Ishikawa (cell line): ENCODE measurements around the gene NTNG2.

Experiments used
- CEBPB ChIP-seq: IDR thresholded peaks from 2 replicates; pipeline ENCODE4 v1.6.1; 2012
- CREB1 ChIP-seq: IDR thresholded peaks from 2 replicates; pipeline ENCODE4 v1.6.1; 2012; ENCODE audit warnings: low read depth
- EGR1 ChIP-seq: IDR thresholded peaks from 2 replicates; pipeline ENCODE4 v1.6.1; 2012
- EP300 ChIP-seq: IDR thresholded peaks from 2 replicates; pipeline ENCODE4 v1.6.1; 2012; ENCODE audit warnings: borderline replicate concordance
- FOXM1 ChIP-seq: IDR thresholded peaks from 2 replicates; pipeline ENCODE4 v1.6.1; 2012; ENCODE audit warnings: low read depth, borderline replicate concordance
- NFIC ChIP-seq: IDR thresholded peaks from 2 replicates; pipeline ENCODE4 v1.6.1; 2012
- RAD21 ChIP-seq: IDR thresholded peaks from 2 replicates; pipeline ENCODE4 v1.6.1; 2012; ENCODE audit warnings: low read depth
- TAF1 ChIP-seq: IDR thresholded peaks from 2 replicates; pipeline ENCODE4 v1.6.1; 2012; ENCODE audit warnings: low read depth, mild to moderate bottlenecking
- TCF12 ChIP-seq: IDR thresholded peaks from 2 replicates; pipeline ENCODE4 v1.6.1; 2012; ENCODE audit warnings: low read depth
- TEAD4 ChIP-seq: IDR thresholded peaks from 2 replicates; pipeline ENCODE4 v1.6.1; 2012
- YY1 ChIP-seq: IDR thresholded peaks from 2 replicates; pipeline ENCODE4 v1.6.1; 2012; ENCODE audit warnings: low read depth
- ZBTB7A ChIP-seq: IDR thresholded peaks from 2 replicates; pipeline ENCODE4 v1.6.1; 2012; ENCODE audit warnings: low read depth
- TF ChIP-seq, protein P1 (sequence below): IDR thresholded peaks from 2 replicates; pipeline ENCODE4 v1.6.1; 2012
- TF ChIP-seq, protein P2 (sequence below): IDR thresholded peaks from 2 replicates; pipeline ENCODE4 v1.6.1; 2012
- TF ChIP-seq, protein P3 (sequence below): IDR thresholded peaks from 2 replicates; pipeline ENCODE4 v1.6.1; 2012; ENCODE audit warnings: low read depth, mild to moderate bottlenecking

Gene NTNG2

DNA sequence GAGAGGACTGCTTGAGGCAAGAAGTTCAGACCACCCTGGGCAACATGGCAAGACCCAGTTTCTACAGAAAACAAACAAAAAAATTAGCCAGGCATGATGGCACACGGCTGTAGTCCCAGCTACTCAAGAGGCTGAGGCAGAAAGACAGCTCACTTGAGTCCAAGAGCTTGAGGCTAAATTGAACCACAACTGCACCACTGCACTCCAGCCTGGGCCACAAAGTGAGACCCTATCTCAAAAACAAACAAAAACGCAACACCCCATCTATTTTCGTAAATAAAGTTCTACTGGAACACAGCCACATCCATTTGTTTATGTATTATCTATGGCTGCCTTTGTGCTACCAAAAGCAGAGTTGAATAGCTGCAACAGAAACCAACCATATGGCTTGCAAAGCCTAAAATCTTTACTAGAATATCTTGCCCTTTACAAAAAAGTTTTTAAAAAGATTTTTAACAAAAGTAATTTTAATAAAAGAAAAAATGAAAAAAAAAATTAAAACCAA is 125.5 kb downstream of the NTNG2 start:
- TF ChIP-seq YY1 (no peak), FOXM1 (no peak), TCF12 (no peak), EGR1 (no peak), TEAD4 (no peak), EP300 (no peak)
- TF ChIP-seq, protein P1, sequence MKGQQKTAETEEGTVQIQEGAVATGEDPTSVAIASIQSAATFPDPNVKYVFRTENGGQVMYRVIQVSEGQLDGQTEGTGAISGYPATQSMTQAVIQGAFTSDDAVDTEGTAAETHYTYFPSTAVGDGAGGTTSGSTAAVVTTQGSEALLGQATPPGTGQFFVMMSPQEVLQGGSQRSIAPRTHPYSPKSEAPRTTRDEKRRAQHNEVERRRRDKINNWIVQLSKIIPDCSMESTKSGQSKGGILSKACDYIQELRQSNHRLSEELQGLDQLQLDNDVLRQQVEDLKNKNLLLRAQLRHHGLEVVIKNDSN, result no peak
- TF ChIP-seq, protein P2, sequence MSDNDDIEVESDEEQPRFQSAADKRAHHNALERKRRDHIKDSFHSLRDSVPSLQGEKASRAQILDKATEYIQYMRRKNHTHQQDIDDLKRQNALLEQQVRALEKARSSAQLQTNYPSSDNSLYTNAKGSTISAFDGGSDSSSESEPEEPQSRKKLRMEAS, result no peak

DNA sequence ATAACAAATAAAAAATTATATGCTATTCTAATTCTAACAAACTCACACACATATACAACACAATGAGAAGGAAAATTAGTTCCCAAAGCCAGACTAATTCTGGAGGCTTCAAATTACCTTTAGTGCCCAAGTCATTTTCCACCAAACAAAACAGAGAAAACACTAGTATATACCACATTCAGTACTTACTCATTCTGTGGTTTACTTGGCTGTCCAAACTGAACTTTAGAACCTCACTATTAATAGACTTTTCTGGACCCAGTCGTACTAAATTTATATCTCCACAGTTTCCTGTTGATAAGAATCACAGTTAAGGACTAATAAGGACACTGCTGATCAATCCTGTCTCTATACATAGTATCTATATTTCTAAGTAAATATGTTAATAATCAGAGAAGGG is 126.5 kb downstream of the NTNG2 start:
- TF ChIP-seq YY1, result no peak
- no peak for TF ChIP-seq TAF1
- no peak for TF ChIP-seq CEBPB
- no peak for TF ChIP-seq EP300
- no peak for TF ChIP-seq TCF12
- no peak for TF ChIP-seq NFIC
- no peak for TF ChIP-seq RAD21
- no peak for TF ChIP-seq ZBTB7A
- TF ChIP-seq, protein P2, result no peak
- TF ChIP-seq, protein P1, result no peak
- TF ChIP-seq, protein P3, sequence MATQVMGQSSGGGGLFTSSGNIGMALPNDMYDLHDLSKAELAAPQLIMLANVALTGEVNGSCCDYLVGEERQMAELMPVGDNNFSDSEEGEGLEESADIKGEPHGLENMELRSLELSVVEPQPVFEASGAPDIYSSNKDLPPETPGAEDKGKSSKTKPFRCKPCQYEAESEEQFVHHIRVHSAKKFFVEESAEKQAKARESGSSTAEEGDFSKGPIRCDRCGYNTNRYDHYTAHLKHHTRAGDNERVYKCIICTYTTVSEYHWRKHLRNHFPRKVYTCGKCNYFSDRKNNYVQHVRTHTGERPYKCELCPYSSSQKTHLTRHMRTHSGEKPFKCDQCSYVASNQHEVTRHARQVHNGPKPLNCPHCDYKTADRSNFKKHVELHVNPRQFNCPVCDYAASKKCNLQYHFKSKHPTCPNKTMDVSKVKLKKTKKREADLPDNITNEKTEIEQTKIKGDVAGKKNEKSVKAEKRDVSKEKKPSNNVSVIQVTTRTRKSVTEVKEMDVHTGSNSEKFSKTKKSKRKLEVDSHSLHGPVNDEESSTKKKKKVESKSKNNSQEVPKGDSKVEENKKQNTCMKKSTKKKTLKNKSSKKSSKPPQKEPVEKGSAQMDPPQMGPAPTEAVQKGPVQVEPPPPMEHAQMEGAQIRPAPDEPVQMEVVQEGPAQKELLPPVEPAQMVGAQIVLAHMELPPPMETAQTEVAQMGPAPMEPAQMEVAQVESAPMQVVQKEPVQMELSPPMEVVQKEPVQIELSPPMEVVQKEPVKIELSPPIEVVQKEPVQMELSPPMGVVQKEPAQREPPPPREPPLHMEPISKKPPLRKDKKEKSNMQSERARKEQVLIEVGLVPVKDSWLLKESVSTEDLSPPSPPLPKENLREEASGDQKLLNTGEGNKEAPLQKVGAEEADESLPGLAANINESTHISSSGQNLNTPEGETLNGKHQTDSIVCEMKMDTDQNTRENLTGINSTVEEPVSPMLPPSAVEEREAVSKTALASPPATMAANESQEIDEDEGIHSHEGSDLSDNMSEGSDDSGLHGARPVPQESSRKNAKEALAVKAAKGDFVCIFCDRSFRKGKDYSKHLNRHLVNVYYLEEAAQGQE, result no peak
- TF ChIP-seq EGR1, result no peak
- TF ChIP-seq FOXM1, result no peak
- no peak for TF ChIP-seq CREB1
- no peak for TF ChIP-seq TEAD4

DNA sequence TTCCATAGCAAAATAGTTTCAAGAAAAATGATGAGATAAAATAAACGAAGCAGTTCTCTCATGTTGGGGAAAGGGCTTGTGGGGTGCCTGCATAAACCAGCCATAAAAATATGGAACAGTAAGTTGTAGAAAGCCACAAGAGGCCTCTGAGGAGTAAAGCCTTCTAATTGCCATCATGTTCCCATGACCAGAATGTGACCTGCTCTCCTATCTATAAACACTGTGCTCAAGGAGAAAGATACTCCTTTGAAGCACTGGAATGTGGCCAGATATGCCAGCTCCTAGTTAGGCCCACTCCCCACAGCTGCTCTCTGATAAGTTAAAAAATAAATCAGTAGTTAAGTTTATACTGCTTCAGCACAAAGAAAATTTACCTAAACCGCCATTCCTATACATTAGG is 127.1 kb downstream of the NTNG2 start:
- TF ChIP-seq TCF12 (no peak), TEAD4 (no peak), FOXM1 (no peak), ZBTB7A (no peak), CEBPB (no peak), YY1 (no peak), CREB1 (no peak), NFIC (no peak), TAF1 (no peak), EGR1 (no peak), EP300 (no peak), RAD21 (no peak)
- TF ChIP-seq, protein P2, result no peak
- TF ChIP-seq, protein P3, result no peak
- TF ChIP-seq, protein P1, result no peak

DNA sequence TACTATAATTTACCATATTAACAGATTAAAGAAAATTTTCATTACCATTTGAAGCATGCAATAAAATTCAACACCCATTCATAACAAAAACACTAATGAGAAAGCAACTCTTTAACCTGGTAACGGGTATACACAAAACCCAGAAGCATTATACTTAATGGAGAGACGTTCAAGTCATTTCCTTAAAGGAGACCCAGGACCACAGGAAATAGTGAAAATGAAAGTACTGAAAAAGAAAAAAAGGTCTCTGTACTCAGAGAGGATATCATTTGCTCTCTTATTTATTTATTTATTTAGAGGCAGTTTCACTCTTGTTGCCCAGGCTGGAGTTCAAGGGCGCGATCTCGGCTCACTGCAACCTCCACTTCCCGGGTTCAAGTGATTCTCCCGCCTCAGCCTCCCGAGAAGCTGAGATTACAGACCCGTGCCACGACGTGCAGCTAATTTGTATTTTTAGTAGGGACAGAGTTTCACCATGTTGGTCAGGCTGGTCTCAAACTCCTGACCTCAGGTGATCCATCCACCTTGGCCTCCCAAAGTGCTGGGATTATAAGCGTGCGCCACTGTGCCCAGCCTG is 131.4 kb downstream of the NTNG2 start:
- TF ChIP-seq NFIC, result no peak
